Left kidney (tissue), 2 donors: ENCODE measurements around the gene RBMS1. TPM values are rescaled to one million over a fixed set of nuclear protein-coding genes. Genes with fewer than 3 reads are reported as not detected.

Experiments
- DNase-seq: peaks from one replicate; pipeline ENCODE4 v3.0.0-alpha.2; 2013
- polyA plus RNA-seq: library from polyadenylated mRNA; unstranded; fragments of 120-200 nt; gene quantifications from one replicate; pipeline ENCODE4 v1.2.1, GENCODE V29; 2013; ENCODE audit not compliant: insufficient read length

The RBMS1 gene
- polyA plus RNA-seq, 1 donor = 177 TPM

DNA sequence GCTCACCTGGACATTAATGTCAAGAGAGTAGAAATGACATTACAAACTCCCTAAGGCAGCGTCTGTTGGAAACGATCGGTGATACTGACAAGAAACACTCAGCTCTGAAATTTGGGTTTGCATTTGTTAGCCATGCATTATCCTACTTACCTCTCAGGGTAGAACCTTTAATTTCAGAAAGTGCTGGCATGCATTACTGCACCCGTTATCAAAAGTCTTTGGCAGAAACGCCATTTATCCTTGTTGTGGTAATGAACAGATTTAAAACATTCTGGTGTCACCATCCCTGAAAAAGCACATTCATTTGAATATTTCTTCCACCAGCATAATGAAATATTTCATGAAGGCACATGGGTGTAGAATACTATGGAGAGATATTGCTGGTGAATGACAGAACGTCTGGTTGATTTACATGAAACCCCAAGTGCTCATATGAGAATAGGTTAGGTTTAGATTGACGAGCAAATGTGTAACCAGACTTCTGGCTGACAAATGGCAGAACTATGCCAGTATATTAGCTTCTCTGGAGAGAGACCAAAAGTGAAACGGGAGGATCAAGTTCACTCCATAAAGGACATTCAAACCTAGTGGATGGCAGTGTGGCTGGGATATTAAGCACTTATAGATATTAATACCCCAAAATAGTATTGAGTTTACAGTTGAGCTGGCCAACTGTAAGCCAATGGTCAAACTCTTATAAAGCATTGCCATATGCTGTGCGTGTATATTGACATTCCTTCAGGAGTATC, 240.0 kb downstream of the RBMS1 start:
- DNase-seq = no peak

DNA sequence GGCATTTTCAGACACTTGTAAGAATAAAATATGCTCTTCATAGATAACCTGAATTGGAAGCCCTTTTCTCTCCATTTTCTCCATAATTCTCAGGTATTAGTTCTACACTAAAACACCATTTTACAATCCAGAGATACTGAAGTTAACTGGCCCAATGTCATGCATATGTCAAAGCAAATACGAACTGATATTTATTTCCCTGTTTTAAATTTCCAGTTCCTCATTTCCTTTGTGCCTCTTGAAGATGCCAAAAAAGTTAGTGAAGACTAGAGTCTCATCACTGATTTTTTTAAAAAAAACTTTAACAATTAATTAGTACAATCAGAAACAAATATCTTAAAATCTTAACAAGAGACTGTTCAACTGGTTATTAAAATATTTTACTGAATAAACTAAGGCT, 240.7 kb downstream of the RBMS1 start:
- DNase-seq = no peak

DNA sequence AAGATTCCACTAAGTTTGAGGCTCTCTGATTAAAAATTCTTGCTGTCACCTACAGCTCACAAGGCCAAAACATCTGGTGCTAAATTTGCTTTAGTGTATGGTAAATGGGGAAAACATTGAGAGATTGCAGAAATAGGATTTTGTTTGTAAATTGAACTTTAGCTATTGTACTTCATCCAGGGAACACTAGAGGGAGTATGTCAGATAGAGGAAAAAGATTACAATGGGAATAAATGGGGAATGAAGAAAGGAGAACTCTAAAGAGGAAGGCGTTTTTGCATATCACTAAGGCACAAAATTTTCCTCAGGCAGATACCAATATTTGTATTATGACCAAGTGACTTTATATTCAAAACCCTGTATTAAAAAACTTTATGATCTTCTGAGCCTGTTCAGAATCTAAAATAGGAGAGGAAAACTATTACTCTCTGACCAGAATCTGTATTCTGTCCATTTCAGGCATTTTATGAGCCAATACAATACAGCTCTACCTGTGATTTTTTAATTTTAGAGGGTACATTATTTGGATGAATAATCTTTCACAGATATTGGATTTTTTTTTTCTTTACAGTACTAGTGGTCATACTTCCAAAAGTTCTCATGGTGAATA, 241.2 kb downstream of the RBMS1 start:
- DNase-seq = no peak

DNA sequence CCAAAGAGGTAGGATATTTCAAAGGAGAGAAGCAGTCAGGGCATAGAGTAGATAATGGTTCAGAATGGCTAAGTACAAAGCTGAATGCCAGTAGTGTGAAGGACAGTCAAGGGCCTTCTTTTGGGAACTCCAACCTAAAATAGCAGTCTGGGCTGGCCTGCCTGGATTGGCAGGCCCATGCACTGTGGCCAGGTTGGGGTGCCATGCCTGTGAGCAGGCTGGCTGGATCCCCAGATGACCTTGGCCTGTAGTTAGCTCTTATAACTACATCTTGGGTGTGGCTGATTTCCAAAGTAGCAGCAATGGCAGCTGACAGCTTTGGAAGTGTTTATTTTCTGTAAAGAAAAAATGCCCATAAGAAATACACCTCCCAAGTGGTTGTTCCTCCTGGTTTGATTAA, 242.0 kb downstream of the RBMS1 start:
- no peak for DNase-seq

DNA sequence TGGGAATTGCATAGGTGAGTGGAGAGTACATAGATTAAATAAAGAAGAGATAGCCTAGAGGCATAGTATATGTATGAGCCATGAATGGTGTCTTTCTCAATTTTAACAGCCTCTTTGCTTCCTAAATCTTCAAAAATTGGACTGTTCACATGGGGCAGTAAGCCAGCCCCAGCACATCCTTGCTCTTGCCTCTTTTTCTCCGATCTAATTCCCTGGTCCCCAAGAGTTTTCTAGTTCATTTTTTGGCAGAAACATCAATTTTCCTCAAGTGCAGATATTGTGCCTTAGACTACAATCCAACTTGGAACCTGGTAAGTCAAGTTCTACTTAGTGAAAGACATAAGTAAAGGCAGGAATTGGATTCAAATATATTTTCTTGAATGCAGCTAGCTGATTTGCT, 243.7 kb downstream of the RBMS1 start:
- no peak for DNase-seq

DNA sequence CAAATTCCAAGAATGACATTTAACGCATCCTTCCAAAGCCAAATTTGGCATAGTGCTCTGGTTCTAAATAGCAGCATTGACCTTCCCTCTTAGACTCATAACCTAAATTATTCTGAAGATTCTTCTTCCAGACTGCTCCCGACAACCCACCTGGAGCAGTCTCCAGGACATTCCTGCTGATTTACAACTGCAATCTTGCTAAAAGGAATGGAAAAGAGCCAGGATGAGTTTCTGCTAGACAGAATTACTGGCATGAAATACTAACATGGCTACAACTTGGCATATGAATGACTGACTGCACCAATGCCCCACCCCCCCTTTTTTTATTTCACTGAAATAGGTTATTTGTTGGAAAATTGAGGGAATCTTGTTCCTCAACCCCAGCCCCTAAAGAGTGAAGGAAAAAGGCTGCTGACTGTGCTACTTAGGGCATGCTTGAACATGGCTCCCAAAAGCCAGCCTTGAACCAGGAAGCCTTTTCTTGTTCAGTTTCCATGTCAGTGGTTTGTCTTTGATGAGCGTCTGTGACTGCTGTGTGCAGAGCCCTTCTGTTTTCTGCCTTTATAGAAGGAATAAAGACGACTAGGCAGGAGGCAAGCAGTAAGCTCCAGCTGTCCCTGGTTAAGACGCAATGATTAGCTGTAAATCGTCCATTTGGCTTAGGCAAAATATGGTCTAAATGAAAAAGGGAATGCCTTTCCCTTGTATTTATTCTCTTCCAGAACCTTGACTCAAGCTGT, 246.1 kb downstream of the RBMS1 start:
- DNase-seq = no peak

DNA sequence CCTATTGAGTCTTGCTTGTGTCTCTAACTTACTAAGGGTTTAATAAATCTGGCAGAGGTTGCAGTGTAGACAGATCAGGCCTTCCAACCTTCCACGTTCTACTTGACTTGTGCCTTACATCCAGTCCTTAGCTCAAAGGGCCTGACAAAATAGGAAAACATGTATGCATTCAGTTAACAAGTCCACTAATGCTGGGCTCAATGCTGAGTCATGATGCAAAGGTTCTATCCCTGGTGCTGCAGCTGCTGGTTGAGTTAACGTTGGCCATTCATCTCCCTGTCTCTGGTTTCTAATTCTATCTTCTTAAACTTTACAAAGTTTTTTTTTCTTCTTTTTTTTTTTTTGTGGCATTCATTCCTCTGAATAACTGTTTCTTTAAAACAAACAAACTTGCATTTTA, 247.3 kb downstream of the RBMS1 start:
- no peak for DNase-seq

DNA sequence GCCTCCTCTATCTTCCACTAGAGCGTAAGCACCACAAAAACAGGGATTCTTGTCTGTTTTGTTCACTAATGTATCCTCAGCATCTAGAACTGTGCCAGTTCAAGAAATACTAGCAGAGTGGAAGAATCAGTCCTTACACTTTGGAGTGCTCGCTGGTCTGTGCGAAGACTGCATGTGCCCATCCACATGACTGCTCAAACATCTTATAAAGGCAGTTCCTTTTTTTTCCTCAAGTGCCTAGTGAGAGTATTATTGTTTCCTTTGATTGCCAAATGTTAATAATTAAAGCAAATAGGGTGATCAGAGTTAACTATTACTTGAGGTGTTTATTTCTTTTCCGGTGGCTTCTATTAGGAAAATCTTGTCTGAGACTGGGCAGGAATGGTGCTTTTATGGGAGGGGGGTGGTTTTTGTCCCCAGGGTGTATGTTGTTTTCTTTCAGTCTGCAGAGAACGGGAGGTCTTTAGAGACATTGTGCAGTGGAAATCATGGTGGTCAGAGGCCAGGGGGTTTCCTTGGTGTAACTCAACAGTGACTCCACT, 247.9 kb downstream of the RBMS1 start:
- DNase-seq = no peak

DNA sequence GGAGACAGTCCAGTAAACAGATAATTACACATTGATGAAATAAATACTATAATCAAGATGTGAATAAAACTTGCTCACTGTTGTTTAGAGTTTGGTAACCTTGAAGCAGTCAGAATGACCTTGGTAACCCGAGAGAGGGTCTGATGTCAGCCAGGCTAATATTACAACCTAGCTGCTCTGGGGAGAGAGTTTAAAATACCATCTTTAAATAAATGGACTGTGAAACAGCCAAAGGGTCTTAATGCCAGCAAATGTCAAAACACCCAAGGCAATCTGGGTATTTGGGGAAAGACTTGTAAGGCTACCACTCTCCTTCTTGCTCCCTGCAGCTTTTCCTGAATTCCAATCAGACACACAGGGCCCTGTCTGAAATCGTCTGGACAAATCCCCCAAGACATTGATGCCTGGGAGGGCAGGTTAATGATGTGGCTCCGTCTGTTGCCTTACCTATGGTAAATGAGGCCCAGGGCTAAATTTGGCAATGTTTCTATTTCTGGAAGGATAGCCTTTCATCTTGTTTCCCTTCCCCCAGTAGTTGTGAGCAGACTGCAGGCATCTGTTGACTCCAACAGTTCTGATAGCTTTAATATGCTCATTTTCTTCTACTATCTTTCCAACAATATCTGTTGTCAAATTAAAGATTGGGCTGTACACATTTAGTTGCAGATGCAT, 250.6 kb downstream of the RBMS1 start:
- no peak for DNase-seq

DNA sequence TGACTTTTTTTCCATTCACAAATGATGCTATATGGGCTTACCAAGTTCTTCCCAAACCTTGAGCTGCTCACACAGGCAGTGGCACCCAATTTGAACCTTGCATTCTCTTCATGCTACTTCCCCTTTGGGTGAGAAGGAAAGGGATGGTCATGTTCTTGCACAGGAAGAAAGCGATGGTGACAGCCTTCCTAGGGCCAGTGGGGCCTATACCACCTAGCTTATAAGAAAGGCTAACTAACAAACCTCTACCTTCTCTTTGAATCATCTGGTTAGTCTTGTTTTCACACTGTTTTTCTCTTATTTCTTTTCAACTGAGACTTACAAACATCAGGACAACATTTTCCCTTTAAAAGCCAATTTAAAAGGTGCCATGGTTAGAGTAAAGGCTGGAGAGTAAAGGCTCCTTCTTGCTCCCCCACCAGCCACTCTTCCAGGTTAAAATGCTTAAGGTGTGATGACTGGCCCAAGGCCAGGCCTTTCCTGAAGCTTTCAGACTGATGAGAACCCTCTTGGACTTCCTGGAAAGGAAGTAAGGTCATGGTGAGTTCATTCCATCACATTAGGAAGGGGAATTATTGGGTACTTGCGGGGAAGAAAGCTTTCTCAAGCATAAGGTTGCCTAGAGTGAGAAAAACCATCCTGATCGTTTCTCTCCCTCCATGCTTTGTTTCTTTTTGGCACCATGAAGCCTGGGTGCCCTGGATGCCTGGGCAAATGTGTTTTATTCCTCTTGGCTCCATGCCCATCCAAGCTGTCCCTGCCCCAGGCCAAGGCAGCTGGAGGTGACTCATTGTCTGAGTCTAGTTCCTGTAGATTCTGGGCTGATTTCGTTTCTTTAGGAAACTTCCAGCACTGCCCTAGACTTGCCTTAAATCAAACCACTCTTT, 252.1 kb downstream of the RBMS1 start:
- no peak for DNase-seq

DNA sequence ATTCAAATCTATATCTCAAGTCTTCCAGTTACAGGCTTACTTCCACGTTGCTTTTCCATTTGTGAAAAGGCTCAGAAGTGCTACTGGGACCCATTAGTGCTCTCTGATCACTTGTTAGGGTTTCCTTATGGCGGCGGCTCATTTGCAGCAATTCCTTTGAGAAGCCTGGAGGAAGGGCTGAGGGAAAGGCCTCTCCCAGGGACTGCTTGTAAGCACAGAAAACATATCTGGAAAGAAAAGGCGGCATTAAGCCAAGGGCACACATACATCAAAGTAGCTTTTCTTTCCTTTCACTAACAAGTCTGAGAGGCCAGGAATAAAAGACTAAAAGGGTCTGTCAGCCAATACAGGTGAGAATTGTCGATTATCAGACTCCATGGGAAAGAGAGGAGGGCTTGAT, 254.2 kb downstream of the RBMS1 start:
- no peak for DNase-seq

DNA sequence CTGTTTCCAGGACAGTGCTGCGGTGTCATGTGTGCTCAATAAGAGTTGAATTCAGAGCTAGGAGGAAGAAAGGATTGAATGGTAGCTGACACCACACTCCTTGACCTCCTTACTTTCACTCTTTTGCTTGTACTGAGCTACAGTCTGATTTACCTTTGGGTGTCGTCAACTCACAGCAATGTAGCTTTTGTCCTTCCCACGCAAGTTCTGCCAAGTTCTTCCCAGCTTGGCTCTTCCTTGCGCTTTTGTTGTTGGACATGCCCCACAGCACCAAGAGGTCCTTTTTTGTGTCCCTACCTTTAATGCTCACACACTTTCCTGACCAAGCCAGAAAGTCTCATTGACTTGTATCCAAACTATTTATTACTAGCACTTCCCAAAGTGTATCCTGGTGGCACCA, 255.2 kb downstream of the RBMS1 start:
- no peak for DNase-seq

DNA sequence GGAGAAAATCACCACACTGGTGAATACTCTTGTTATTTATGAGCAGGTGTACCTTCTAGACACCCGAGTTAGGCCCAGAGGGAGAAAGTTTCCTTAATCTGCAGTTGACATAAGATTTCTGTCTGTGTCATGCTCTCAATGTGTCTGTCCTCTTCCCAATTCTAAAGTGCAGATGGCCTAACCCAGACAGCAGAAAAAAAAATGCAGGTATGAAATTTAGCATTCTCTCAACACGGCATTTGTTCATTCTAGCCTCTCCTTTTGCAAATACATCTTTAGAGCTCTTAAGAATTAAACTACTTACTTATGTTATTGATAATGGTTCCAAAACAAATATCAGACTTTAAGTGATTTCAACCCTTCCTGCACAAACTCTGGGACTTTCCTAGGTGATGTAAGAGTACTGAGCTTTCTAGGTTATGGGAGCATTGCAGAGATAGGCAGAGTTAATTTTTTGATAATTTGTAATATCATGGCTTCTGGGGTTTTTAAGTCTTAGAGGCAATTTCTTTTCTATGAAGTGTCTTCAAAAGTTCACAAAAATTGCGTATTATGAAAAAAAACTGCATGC, 260.6 kb downstream of the RBMS1 start:
- no peak for DNase-seq

DNA sequence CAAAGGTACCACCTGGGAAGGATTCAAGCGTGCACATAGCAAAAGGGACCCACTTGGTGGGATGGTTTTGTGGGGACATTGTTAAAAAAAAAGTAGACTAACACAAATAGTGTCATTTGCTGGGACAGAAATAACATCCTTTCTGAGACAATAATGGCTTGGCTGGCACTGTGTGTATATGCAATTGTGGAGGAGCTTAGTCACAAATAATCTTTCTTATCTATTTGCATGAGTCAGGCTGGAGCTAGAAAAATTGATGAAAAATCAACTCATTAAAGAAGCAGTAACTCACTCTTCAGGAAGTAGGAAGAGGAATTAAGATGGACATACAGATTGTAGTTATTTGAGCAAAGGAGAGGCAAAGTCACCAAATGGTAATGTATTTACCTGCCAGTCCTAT, 264.0 kb downstream of the RBMS1 start:
- no peak for DNase-seq

DNA sequence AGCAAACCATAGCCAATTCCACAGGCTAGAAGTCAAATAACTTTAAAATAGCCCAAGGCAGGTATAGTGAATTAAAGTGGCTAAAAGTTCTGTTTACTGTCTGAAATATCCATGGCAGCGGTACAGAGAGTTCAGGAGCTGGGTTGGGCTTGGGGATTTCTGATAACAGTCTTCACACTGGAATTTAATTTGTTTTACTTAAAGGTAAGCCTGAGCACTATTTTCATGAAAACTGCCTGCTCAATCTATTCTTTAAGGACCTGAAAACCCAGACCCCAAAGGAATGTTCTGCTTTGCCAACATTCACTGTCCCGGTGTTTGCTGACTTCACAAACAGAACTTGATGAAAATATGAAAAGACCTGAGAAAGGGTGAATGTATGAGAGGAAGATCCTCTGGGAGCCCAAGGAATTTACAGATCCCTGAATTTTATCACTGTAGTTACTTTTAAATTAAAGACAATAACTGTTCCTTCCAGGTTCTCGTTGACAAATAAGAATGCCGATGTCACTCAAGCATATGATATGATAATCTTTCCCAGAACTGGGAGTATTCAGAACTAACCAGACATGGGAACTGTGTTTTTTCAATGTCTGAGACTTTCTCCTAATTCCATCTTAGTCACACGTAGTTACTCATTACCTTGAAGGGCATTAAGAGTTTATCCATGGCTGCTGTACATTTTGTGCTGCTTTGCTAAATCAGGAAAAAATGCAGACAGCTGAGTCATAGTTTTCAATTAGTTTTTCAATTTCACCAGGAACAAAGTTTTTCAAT, 265.3 kb downstream of the RBMS1 start:
- no peak for DNase-seq

DNA sequence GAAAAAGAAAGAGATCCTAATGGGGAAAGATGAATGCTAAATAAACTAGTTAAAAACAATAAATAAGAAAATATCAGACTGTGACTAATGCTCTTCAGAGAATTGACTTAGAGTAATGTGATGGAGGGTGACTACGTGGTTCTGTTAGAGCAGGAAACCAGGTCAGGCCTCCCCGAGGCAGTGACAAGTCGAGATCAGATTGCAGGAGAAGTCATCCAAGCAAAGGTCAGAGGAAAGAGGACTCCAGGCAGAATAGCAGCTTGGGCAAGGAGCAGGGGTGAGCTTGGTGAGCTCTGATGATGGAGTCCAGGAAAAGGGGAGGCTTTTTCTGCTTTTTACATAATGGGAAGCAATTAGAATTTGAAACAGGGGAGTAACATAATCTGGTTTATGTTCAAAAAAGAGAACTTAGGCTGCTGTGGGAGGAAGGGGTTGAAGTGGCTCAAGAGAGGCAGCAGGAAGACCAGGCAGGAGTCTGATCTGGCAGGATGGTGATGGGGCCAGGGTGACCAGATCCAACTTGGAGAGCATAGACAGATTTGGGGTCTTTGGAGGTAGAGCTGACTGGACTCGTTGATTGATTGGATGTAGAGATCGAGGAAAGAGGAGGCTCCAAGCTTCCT, 266.2 kb downstream of the RBMS1 start:
- DNase-seq = no peak

DNA sequence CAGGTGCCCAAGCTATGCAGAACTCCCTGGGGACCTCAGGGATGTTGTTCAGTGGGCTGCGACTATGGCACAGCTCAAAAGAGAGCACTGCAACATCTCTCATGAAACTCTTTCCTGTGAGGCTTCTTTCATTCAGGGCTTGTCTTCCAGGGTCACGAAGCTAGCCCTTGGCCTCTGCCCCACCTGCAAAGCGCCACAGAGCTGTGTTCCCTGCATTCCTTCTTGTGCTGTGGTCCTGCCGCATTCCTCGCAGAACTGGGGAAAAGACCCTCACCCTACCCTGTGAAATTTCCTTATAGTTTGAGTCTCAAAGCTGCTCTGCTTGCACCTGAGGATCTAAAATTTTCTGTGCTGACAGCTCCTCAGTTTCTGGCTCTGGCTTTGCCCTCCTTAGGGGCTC, 267.2 kb downstream of the RBMS1 start:
- no peak for DNase-seq

DNA sequence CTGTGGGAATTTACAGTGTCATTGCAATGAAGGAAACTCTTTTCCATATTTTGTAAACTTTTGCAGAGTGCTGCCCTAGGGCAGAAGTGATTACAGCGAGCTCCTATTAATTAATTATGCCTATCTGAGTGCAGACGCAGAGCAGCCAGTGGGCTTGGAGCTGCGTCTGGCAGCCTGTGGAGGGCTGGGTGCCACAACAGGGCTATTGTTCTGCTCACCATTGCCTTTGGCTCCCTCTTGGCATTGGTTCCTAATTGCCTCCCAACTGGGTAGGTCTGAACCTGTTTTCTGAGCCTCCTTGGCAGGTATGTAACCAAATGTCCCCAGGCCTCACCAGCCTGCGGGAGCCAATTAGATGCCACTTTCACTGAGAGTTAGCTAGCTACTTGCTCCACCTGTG, 267.9 kb downstream of the RBMS1 start:
- DNase-seq = no peak

DNA sequence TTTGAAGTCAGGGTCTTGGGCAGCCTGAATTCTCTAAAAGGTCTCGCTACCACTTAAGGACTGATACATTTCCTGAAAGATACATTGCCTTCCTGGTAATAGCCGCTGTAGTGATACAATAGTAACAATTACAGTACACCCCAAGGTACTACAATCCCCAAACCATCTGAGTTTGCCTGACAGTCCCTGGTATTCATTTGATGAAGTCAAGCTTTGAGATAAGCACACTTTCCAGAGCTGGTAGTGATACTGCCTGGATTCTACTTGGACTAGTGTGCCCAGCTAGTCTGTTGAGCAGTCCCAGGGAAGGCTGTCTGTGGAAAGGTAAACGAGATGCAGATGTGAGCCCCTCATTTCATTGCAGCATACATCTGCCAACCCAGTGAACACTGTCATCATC, 269.1 kb downstream of the RBMS1 start:
- DNase-seq = no peak

DNA sequence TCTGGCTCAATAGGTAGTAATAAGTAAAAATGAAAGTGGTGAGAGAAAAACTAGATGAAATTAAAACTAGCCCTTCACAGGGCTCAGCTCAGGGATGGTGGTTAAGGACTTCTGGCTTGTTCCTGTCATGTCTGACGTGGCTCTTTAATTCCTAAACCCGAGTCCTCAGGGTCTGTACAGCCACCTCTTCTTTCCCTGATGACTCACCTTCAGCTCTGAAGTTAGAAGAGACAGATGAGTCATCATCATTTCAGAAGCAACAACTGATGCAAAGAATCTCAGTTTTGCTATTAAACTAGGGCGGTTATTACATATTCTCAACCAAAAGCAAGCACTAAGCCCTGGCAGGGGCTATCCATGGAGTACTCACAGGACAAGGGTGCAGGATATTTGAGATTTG, 269.5 kb downstream of the RBMS1 start:
- DNase-seq = no peak
